Adrenal gland (tissue), 12 donors: Measurements from ENCODE around the gene FHL1. TPM values are rescaled to one million over a fixed set of nuclear protein-coding genes. Genes with fewer than 3 reads are reported as not detected.

Experiments used
- DNase-seq, 7 donors: peaks; one replicate each; pipeline ENCODE4 v3.0.0-alpha.2; 2019 to 2020
- H3K27ac ChIP-seq, 5 donors: fragments of 200-600 bp; sonication (generic) in 4 of 5; 1 replicate in 3 of 5; 2 replicates in 2 of 5; pipeline versions ENCODE4 v1.5.1 to v1.8.0; 2016 to 2020; ENCODE audit warnings: mild to moderate bottlenecking in 1 of 5
- H3K27me3 ChIP-seq: fragments of 200-600 bp; 2 replicates; pipeline ENCODE4 v1.8.0; 2021
- H3K36me3 ChIP-seq, 2 donors: fragments of 200-600 bp; replicated peaks in 1 of 2; 1 replicate in 1 of 2; 2 replicates in 1 of 2; pipeline versions ENCODE4 v1.5.1 to v1.8.0; 2018 to 2022
- H3K4me1 ChIP-seq, 2 donors: fragments of 200-600 bp; replicated peaks in 1 of 2; 1 replicate in 1 of 2; 2 replicates in 1 of 2; pipeline versions ENCODE4 v1.5.1 to v1.8.0; 2018 to 2021
- H3K4me3 ChIP-seq, 4 donors: fragments of 200-600 bp; sonication (generic) in 3 of 4; one replicate each; pipeline ENCODE4 v1.5.1; 2016 to 2018
- H3K9me3 ChIP-seq, 3 donors: fragments of 200-600 bp; sonication (generic) in 1 of 3; replicated peaks in 1 of 3; 1 replicate in 2 of 3; 2 replicates in 1 of 3; pipeline versions ENCODE4 v1.5.1 to v1.8.0; 2016 to 2021
- POLR2A ChIP-seq, 2 donors: fragments of 450-650 bp; IDR thresholded peaks; one replicate each; pipeline ENCODE4 v1.6.1; 2017; ENCODE audit warnings: antibody characterized with exemption in 2 of 2, mild to moderate bottlenecking in 2 of 2, moderate library complexity in 1 of 2
- WGBS, 4 donors: extraction: QIAGEN DNeasy Blood & Tissue Kit in 2 of 4; methylation state at CpG; one replicate each; pipeline versions ENCODE4 v1.1.5 to v1.1.7; 2013 to 2017; 5-methylcytosine and 5-hydroxymethylcytosine counted together
- intact Hi-C, 2 donors: fragments of 100-400 bp; cut with DNase I; formaldehyde crosslinking; loops; one replicate each; pipeline versions ENCODE4 v1.14.1 to v1.15.0; 2022 to 2023
- polyA plus RNA-seq, 3 donors: library from polyadenylated mRNA; stranded (reverse); fragments of 200-250 nt in 2 of 3; fragments of 350-450 nt in 1 of 3; fragmentation: Illumina TruSeq in 1 of 3; extraction: RNeasy Lipid Tissue Mini Kit (QIAGEN cat#74804) in 1 of 3; gene quantifications; one replicate each; pipeline ENCODE4 v1.2.3, GENCODE V29; 2013 to 2014
- total RNA-seq, 9 donors: library from RNA; depleted of rRNA in 4 of 9; stranded (reverse); fragments of >200 nt in 4 of 9; fragments of 120-200 nt in 1 of 9; fragmentation: NEBNext Ultra II Directional in 1 of 9; extraction: Animal tissue kit (Norgen Biotek cat#: 25700) in 1 of 9; gene quantifications; one replicate each; pipeline versions ENCODE4 v1.1.0 to v1.2.4, GENCODE V29; 2013 to 2023
- TF ChIP-seq, protein P1 (sequence below), 6 experiments: fragments of 450-650 bp in 4 of 6; fragments of 200-600 bp in 2 of 6; sonication (generic) in 1 of 6; IDR thresholded peaks; 1 replicate in 5 of 6; 2 replicates in 1 of 6; pipeline versions ENCODE4 v1.5.1 to v1.8.0; 2016 to 2021; ENCODE audit warnings: antibody characterized with exemption in 6 of 6, mild to moderate bottlenecking in 2 of 6, moderate library complexity in 1 of 6
- donor health status: healthy with polysubstance abuse.
- donor health status: Bipolar disorder and iron deficiency.
- donor health status: DM: yes; HTN: yes; CAD: no.
- donor health status: DM: no; HTN: no; CAD: no.
- donor health status: DM: no; HTN: no; CAD: no.
- donor health status: DM: yes; HTN: yes; CAD: no.

FHL1 gene
- total and polyA plus RNA-seq, 12 donors, result 23.2 to 78.0 (median 50.0) TPM

GRCh38 chrX:136203438-136203837 is 56.1 kb downstream of the FHL1 start:
- intact Hi-C loops, result no loop called here
- no peak for TF ChIP-seq POLR2A (IDR thresholded peaks at IDR 0.05)
- TF ChIP-seq, protein P1, sequence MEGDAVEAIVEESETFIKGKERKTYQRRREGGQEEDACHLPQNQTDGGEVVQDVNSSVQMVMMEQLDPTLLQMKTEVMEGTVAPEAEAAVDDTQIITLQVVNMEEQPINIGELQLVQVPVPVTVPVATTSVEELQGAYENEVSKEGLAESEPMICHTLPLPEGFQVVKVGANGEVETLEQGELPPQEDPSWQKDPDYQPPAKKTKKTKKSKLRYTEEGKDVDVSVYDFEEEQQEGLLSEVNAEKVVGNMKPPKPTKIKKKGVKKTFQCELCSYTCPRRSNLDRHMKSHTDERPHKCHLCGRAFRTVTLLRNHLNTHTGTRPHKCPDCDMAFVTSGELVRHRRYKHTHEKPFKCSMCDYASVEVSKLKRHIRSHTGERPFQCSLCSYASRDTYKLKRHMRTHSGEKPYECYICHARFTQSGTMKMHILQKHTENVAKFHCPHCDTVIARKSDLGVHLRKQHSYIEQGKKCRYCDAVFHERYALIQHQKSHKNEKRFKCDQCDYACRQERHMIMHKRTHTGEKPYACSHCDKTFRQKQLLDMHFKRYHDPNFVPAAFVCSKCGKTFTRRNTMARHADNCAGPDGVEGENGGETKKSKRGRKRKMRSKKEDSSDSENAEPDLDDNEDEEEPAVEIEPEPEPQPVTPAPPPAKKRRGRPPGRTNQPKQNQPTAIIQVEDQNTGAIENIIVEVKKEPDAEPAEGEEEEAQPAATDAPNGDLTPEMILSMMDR (IDR thresholded peaks at IDR 0.05), result no peak
- no peak overlapping the region for H3K4me3 ChIP-seq
- no peaks in the 10 kb centered on the region for H3K9me3 ChIP-seq
- H3K27me3 ChIP-seq, result peaks cover 11% of the 10 kb centered on the region
- H3K4me1 ChIP-seq, result peaks cover 0 to 9% of the 10 kb centered on the region in 2 donors
- DNase-seq, result no peak
- H3K27ac ChIP-seq, result peak overlapping the region in 1 of 5 donors; percentile 11
- H3K36me3 ChIP-seq, result peaks cover 0 to 4% of the 10 kb centered on the region in 2 donors

DNA sequence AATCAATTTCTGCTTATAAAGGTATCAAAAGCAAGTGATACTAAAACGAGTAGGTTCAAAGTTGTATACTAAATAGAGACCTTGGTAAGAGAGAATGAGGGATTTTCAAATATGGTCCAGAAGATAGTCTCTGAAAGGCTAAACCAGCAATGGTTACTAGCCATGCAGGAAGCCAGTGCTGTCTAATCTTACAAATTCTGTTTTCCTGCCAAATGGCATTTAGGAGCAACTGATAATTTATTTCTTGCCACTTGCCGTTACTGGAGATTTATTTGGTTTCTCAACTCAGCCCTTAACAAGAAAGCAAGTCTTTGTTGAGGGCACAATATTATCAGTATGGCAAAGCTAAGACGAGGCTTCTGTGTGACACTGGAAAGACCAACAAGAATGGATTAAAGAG is 56.6 kb downstream of the FHL1 start:
- peaks cover 0 to 9% of the 10 kb centered on the region in 2 donors for H3K4me1 ChIP-seq
- intact Hi-C loops, result no loop called here
- peaks cover 11% of the 10 kb centered on the region for H3K27me3 ChIP-seq
- no peak for DNase-seq
- no peaks in the 10 kb centered on the region for H3K9me3 ChIP-seq
- peaks cover 0 to 4% of the 10 kb centered on the region in 2 donors for H3K36me3 ChIP-seq
- no peak overlapping the region for H3K4me3 ChIP-seq
- WGBS, 4 donors, result 21 to 32% (median 27%) methylated on average over 3 of the region's 3 CpGs
- peak overlapping the region in 2 of 5 donors; percentile 27 to 41 for H3K27ac ChIP-seq
- TF ChIP-seq, protein P1 (IDR thresholded peaks at IDR 0.05), result no peak
- TF ChIP-seq POLR2A (IDR thresholded peaks at IDR 0.05), result no peak

GRCh38 chrX:136204571-136204970 is 57.2 kb downstream of the FHL1 start:
- intact Hi-C loops, result no loop called here
- Histone ChIP-seq H3K4me3 (no peak overlapping the region), H3K27me3 (peaks cover 11% of the 10 kb centered on the region), H3K9me3 (no peaks in the 10 kb centered on the region), H3K4me1 (peaks cover 0 to 9% of the 10 kb centered on the region in 2 donors), H3K36me3 (peaks cover 0 to 4% of the 10 kb centered on the region in 2 donors), H3K27ac (peak overlapping the region in 3 of 5 donors; percentile 27 to 47 (median 41))
- TF ChIP-seq, protein P1 (IDR thresholded peaks at IDR 0.05), result no peak
- TF ChIP-seq POLR2A (IDR thresholded peaks at IDR 0.05), result no peak
- DNase-seq, result peak in 3 of 7 donors; percentile 32 to 61 (median 48)
- 52 to 59% (median 54%) methylated on average over 2 of the region's 2 CpGs for WGBS, 4 donors

GRCh38 chrX:136205882-136206380 is 58.6 kb downstream of the FHL1 start:
- intact Hi-C loops, result loop anchor here in 1 of 2 donors (5.0 kb wide), 1 partner anchor 39 kb away; no protein-coding TSS in a partner anchor
- H3K27ac ChIP-seq, result peak overlapping the region in 1 of 5 donors; percentile 20
- TF ChIP-seq, protein P1 (IDR thresholded peaks at IDR 0.05), result no peak
- no peak for TF ChIP-seq POLR2A (IDR thresholded peaks at IDR 0.05)
- H3K27me3 ChIP-seq, result peaks cover 11% of the 10 kb centered on the region
- 69 to 88% (median 79%) methylated on average over 8 of the region's 8 CpGs for WGBS, 4 donors
- no peak for DNase-seq
- H3K4me1 ChIP-seq, result peaks cover 0 to 9% of the 10 kb centered on the region in 2 donors
- H3K9me3 ChIP-seq, result no peaks in the 10 kb centered on the region
- peaks cover 0 to 4% of the 10 kb centered on the region in 2 donors for H3K36me3 ChIP-seq
- no peak overlapping the region for H3K4me3 ChIP-seq
